Natural killer cell (primary cell): Measurements from ENCODE around the gene SLC35F4. TPM values are rescaled to one million over a fixed set of nuclear protein-coding genes. Genes with fewer than 3 reads are reported as not detected.

ENCODE experiments used
- ATAC-seq, 3 donors: fragments of 150-1000 bp in 2 of 3; fragments of 200-7000 bp in 1 of 3; cut with Tn5 transposase; 1 replicate in 1 of 3; 2 replicates in 2 of 3; pipeline ENCODE4 v1.10.0; 2021; ENCODE audit warnings: mild to moderate bottlenecking in 2 of 3, moderate library complexity in 2 of 3
- DNase-seq, 2 donors: peaks; one replicate each; pipeline versions ENCODE4 v3.0.0 to v3.0.0-alpha.2; 2013 to 2021; ENCODE audit warnings: mixed read lengths in 1 of 2
- H3K27ac ChIP-seq: one replicate; pipeline ENCODE4 v1.5.1; 2013; ENCODE audit warnings: mild to moderate bottlenecking, low read length
- H3K27me3 ChIP-seq: one replicate; pipeline ENCODE4 v1.6.1; 2013; ENCODE audit warnings: low read length; ENCODE audit not compliant: control insufficient read depth, insufficient read depth
- H3K36me3 ChIP-seq: one replicate; pipeline ENCODE4 v1.6.1; 2013; ENCODE audit warnings: low read length; ENCODE audit not compliant: control insufficient read depth, insufficient read depth
- H3K4me1 ChIP-seq: one replicate; pipeline ENCODE4 v1.6.1; 2013; ENCODE audit warnings: low read length; ENCODE audit not compliant: control insufficient read depth, insufficient read depth
- H3K4me3 ChIP-seq: one replicate; pipeline ENCODE4 v1.5.1; 2013; ENCODE audit warnings: low read length
- H3K9me3 ChIP-seq: one replicate; pipeline ENCODE4 v1.6.1; 2013; ENCODE audit warnings: low read length; ENCODE audit not compliant: control insufficient read depth, insufficient read depth
- H3K27ac Mint-ChIP-seq, 2 donors: one replicate each; pipeline ENCODE4 v1.8.0; 2022; ENCODE audit warnings: mild to moderate bottlenecking in 2 of 2, mixed read lengths in 2 of 2, moderate library complexity in 1 of 2
- H3K27me3 Mint-ChIP-seq, 2 donors: one replicate each; pipeline ENCODE4 v1.8.0; 2022; ENCODE audit warnings: low read depth in 2 of 2, mixed read lengths in 2 of 2
- H3K36me3 Mint-ChIP-seq: one replicate; pipeline ENCODE4 v1.8.0; 2022; ENCODE audit warnings: mixed read lengths
- H3K4me1 Mint-ChIP-seq, 2 donors: one replicate each; pipeline ENCODE4 v1.8.0; 2022; ENCODE audit warnings: mixed read lengths in 2 of 2
- H3K4me3 Mint-ChIP-seq: one replicate; pipeline ENCODE4 v1.8.0; 2022; ENCODE audit warnings: mild to moderate bottlenecking, moderate library complexity, mixed read lengths
- H3K9me3 Mint-ChIP-seq, 2 donors: one replicate each; pipeline ENCODE4 v1.8.0; 2022; ENCODE audit warnings: mixed read lengths in 2 of 2
- WGBS: methylation state at CpG from one replicate; pipeline ENCODE4 v1.1.7; 2013; ENCODE audit warnings: missing lambda C conversion rate; ENCODE audit not compliant: insufficient coverage; 5-methylcytosine and 5-hydroxymethylcytosine counted together
- intact Hi-C: fragments of 100-400 bp; cut with micrococcal nuclease; formaldehyde crosslinking; loops from one replicate; pipeline ENCODE4 v1.14.2; 2022
- total RNA-seq, 4 donors: library from RNA; stranded (reverse); fragments of 120-200 nt in 1 of 4; gene quantifications; one replicate each; pipeline versions ENCODE4 v1.2.3 to v1.2.4, GENCODE V29; 2013 to 2022
- TF ChIP-seq, protein P1 (sequence below): fragments of 200-600 bp; IDR thresholded peaks from one replicate; pipeline ENCODE4 v1.8.0; 2022; ENCODE audit warnings: antibody characterized with exemption

SLC35F4 gene
- total RNA-seq, 3 donors from 2014 or later (not counting 1 experiment from before 2014, with no cell fraction given), result not detected

DNA sequence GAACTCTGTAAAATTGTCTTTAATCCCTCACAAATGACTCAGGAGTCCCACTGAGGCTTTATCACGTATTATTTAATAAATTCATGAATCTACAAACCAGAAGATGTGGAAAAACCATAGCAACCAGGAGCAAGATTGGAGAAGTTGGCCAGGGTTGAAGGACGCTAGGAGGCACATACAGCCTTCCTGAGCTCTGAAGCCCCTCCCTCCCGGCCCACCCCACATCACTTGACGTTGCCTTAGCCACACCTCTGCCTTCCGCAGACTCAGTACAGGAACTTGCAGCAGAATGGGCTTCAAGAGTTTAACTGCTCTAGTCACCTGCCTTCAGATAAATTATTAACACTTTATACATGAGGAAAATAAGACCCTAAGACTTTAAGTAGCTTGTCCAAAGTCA lies 33.9 kb downstream of the SLC35F4 start:
- peaks cover 0 to 2% of the 10 kb centered on the region in 2 donors for H3K9me3 Mint-ChIP-seq
- no peak overlapping the region for H3K4me3 ChIP-seq
- DNase-seq (no peak), ATAC-seq (no peak)
- H3K36me3 Mint-ChIP-seq, result no peaks in the 10 kb centered on the region
- no peaks in the 10 kb centered on the region for H3K27me3 ChIP-seq
- H3K9me3 ChIP-seq, result no peaks in the 10 kb centered on the region
- TF ChIP-seq, protein P1, sequence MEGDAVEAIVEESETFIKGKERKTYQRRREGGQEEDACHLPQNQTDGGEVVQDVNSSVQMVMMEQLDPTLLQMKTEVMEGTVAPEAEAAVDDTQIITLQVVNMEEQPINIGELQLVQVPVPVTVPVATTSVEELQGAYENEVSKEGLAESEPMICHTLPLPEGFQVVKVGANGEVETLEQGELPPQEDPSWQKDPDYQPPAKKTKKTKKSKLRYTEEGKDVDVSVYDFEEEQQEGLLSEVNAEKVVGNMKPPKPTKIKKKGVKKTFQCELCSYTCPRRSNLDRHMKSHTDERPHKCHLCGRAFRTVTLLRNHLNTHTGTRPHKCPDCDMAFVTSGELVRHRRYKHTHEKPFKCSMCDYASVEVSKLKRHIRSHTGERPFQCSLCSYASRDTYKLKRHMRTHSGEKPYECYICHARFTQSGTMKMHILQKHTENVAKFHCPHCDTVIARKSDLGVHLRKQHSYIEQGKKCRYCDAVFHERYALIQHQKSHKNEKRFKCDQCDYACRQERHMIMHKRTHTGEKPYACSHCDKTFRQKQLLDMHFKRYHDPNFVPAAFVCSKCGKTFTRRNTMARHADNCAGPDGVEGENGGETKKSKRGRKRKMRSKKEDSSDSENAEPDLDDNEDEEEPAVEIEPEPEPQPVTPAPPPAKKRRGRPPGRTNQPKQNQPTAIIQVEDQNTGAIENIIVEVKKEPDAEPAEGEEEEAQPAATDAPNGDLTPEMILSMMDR, result no peak
- no peaks in the 10 kb centered on the region for H3K4me1 ChIP-seq
- no peaks in the 10 kb centered on the region for H3K36me3 ChIP-seq
- WGBS, result 15% methylated on average over 5 of the region's 5 CpGs
- no peak overlapping the region for H3K27ac Mint-ChIP-seq
- H3K4me3 Mint-ChIP-seq, result no peak overlapping the region
- H3K27me3 Mint-ChIP-seq, result no peaks in the 10 kb centered on the region
- intact Hi-C loops, result no loop called here
- no peak overlapping the region for H3K27ac ChIP-seq
- H3K4me1 Mint-ChIP-seq, result no peaks in the 10 kb centered on the region

DNA sequence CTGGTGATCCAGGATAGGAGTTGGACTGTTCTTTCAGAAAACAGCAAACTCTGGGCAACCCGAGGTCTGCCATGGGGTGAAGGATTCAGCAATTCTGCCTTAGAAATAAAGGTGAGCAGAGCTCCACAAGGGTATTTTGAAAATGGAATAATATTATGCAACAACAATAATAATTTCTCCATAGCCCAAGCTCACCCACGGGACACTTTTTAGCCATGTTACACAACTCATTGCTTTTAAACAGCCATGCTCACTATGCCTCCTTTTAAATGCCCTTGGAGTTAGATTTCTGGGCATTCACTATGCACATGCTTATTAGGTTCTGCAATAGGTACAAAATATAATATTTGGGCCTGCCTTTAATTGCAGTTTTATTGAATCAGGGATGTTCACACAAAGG lies 37.2 kb downstream of the SLC35F4 start:
- Histone ChIP-seq H3K4me1 (no peaks in the 10 kb centered on the region), H3K36me3 (no peaks in the 10 kb centered on the region), H3K27ac (no peak overlapping the region), H3K27me3 (no peaks in the 10 kb centered on the region), H3K9me3 (no peaks in the 10 kb centered on the region), H3K4me3 (no peak overlapping the region)
- DNase-seq (no peak), ATAC-seq (no peak)
- Mint-ChIP-seq H3K27ac (no peak overlapping the region), H3K27me3 (no peaks in the 10 kb centered on the region), H3K9me3 (peaks cover 9 to 12% of the 10 kb centered on the region in 2 donors), H3K4me1 (no peaks in the 10 kb centered on the region), H3K4me3 (no peak overlapping the region), H3K36me3 (no peaks in the 10 kb centered on the region)
- 64% methylated on average over 2 of the region's 2 CpGs for WGBS
- intact Hi-C loops, result no loop called here
- TF ChIP-seq, protein P1, result no peak

DNA sequence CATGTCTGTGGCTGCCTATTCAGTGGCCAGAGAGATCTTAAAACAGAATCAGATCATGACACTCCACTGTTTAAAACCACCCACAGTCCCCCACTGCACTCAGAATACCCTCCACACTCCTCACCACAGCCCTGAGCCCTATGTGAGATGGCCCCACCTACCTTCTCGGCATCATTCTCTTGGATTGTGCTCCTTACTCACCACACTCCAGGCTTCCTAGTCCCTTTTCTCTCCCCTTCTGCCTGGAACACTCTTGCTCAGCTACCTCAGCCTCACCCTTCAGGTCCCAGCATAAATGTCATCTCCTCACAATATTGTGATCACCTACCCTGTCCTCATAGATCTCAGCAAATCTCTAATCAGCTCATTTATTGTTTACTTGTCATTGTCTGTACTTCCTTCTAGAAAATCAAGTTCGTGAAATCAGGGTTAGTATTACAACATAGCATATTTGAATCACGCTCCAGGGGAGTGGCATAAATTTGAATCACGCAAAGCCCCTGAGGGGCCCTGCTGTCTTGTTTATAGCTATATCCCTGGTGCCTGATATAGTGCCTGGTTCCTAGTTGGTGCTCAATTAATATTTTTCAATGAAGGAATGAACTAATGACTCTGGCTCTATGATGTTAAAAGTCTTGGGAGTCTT lies 42.8 kb downstream of the SLC35F4 start:
- no peaks in the 10 kb centered on the region for H3K27me3 Mint-ChIP-seq
- 77% methylated on average over 4 of the region's 4 CpGs for WGBS

More for the DNA sequence above, 42.8 kb downstream of the SLC35F4 start:
- H3K4me3 ChIP-seq, result no peak overlapping the region
- no peaks in the 10 kb centered on the region for H3K27me3 ChIP-seq
- H3K4me1 Mint-ChIP-seq, result no peaks in the 10 kb centered on the region
- no peak overlapping the region for H3K27ac Mint-ChIP-seq
- peaks cover 9 to 14% of the 10 kb centered on the region in 2 donors for H3K9me3 Mint-ChIP-seq
- TF ChIP-seq, protein P1, result no peak
- no peaks in the 10 kb centered on the region for H3K9me3 ChIP-seq
- intact Hi-C loops, result no loop called here
- H3K4me3 Mint-ChIP-seq, result no peak overlapping the region
- no peaks in the 10 kb centered on the region for H3K4me1 ChIP-seq
- no peaks in the 10 kb centered on the region for H3K36me3 Mint-ChIP-seq
- H3K36me3 ChIP-seq, result no peaks in the 10 kb centered on the region
- DNase-seq (no peak), ATAC-seq (no peak)
- no peak overlapping the region for H3K27ac ChIP-seq
